Measurements from ENCODE around the gene GBX1. TPM values are rescaled to one million over a fixed set of nuclear protein-coding genes. Genes with fewer than 3 reads are reported as not detected.

The GBX1 gene
- total RNA-seq, 1 donor from 2014 or later = 2.4 TPM

- intact Hi-C loops (cut with DNase I) = no loop called here
- ATAC-seq (no peak), DNase-seq (ENCODE audit: missing footprints) (peak; percentile 8)
Measured at GRCh38 chr7:151133266-151133985, 34.1 kb downstream of the GBX1 start.

GRCh38 chr7:151132461-151133205, 34.9 kb downstream of the GBX1 start:
- DNase-seq (ENCODE audit: missing footprints) = peak; percentile 48
- ATAC-seq = no peak
- intact Hi-C loops (cut with DNase I) = no loop called here

GRCh38 chr7:151131592-151132293, 35.8 kb downstream of the GBX1 start:
- DNase-seq (ENCODE audit: missing footprints) (peak; percentile 60), ATAC-seq (peak; percentile 43)
- intact Hi-C loops (cut with DNase I) = no loop called here

- ATAC-seq (no peak), DNase-seq (ENCODE audit: missing footprints) (no peak)
- intact Hi-C loops (cut with DNase I) = no loop called here
Measured at GRCh38 chr7:151131224-151131591, 36.3 kb downstream of the GBX1 start.

- intact Hi-C loops (cut with DNase I) = no loop called here
- ATAC-seq (no peak), DNase-seq (ENCODE audit: missing footprints) (peak; percentile 55)
Measured at GRCh38 chr7:151130741-151131157, 36.7 kb downstream of the GBX1 start.

GRCh38 chr7:151129960-151130591, 37.4 kb downstream of the GBX1 start:
- DNase-seq (ENCODE audit: missing footprints) (peak; percentile 49), ATAC-seq (no peak)
- intact Hi-C loops (cut with DNase I) = no loop called here

- ATAC-seq (no peak), DNase-seq (ENCODE audit: missing footprints) (peak; percentile 39)
- intact Hi-C loops (cut with DNase I) = no loop called here
Measured at GRCh38 chr7:151129117-151129959, 38.2 kb downstream of the GBX1 start.

GRCh38 chr7:151128716-151129115, 38.8 kb downstream of the GBX1 start:
- no peak for ATAC-seq
- DNase-seq (ENCODE audit: missing footprints) = peak; percentile 27
- intact Hi-C loops (cut with DNase I) = no loop called here

GRCh38 chr7:151128144-151128543, 39.4 kb downstream of the GBX1 start:
- peak; percentile 6 for DNase-seq (ENCODE audit: missing footprints)
- ATAC-seq = no peak
- intact Hi-C loops (cut with DNase I) = no loop called here

GRCh38 chr7:151126491-151127137, 40.9 kb downstream of the GBX1 start:
- DNase-seq (ENCODE audit: missing footprints) = peak; percentile 42
- ATAC-seq = no peak
- intact Hi-C loops (cut with DNase I) = no loop called here

GRCh38 chr7:151125846-151126481, 41.5 kb downstream of the GBX1 start:
- ATAC-seq (peak; percentile 6), DNase-seq (ENCODE audit: missing footprints) (peak; percentile 52)
- intact Hi-C loops (cut with DNase I) = loop anchor here (1.0 to 2.0 kb wide), 2 partner anchors 46 to 115 kb away; no protein-coding TSS in a partner anchor

- peak; percentile 59 for ATAC-seq
Measured at GRCh38 chr7:151125470-151125845, 42.0 kb downstream of the GBX1 start.

GRCh38 chr7:151124899-151125399, 42.5 kb downstream of the GBX1 start:
- ATAC-seq = no peak
- DNase-seq (ENCODE audit: missing footprints) = peak; percentile 32
- intact Hi-C loops (cut with DNase I) = loop anchor here (1.0 to 2.0 kb wide), 3 partner anchors 43 to 116 kb away; no protein-coding TSS in a partner anchor

More at GRCh38 chr7:151125470-151125845, 42.0 kb downstream of the GBX1 start:
- intact Hi-C loops (cut with DNase I) = loop anchor here (1.0 to 2.0 kb wide), 2 partner anchors 47 to 115 kb away; no protein-coding TSS in a partner anchor
- DNase-seq (ENCODE audit: missing footprints) = peak; percentile 85

- DNase-seq (ENCODE audit: missing footprints) (no peak), ATAC-seq (no peak)
- intact Hi-C loops (cut with DNase I) = loop anchor here (1.0 to 2.0 kb wide), 2 partner anchors 44 to 116 kb away; no protein-coding TSS in a partner anchor
Measured at GRCh38 chr7:151124481-151124880, 43.0 kb downstream of the GBX1 start.

- intact Hi-C loops (cut with DNase I) = loop anchor here (1.0 to 2.0 kb wide), 3 partner anchors 44 to 179 kb away; no protein-coding TSS in a partner anchor
- ATAC-seq (peak; percentile 78), DNase-seq (ENCODE audit: missing footprints) (peak; percentile 88)
Measured at GRCh38 chr7:151123822-151124464, 43.6 kb downstream of the GBX1 start.

GRCh38 chr7:151123158-151123821, 44.2 kb downstream of the GBX1 start:
- no peak for DNase-seq (ENCODE audit: missing footprints)
- intact Hi-C loops (cut with DNase I) = loop anchor here (2.0 kb wide), 1 partner anchor 180 kb away; no protein-coding TSS in a partner anchor
- ATAC-seq = no peak
